ENCODE data around the gene APOC3. TPM values are rescaled to one million over a fixed set of nuclear protein-coding genes. Genes with fewer than 3 reads are reported as not detected.

APOC3 gene
- total and polyA plus RNA-seq, 2 of the 4 experiments (the other 2 are of a cell fraction): not detected

DNA sequence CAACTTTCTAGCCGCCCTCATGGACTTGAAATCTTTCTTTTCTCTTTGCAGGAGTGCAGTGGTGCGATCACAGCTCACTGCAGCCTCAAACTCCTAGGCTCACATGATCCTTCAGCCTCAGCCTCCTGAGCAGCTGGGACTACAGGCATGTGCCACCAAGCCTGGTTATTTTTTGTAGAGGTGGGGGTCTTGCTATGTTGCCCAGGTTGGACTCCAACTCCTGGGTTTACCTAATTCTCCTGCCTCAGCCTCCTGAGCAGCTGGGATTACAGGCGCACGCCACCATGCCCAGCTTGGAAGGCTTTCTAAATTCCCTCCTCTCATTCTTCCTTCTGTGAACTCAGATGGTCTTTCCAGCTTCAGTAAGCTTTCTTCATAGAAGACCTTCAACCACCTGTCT is 12.4 kb downstream of the APOC3 start:
- H3K9ac ChIP-seq (ENCODE audit: low read depth, low read length): no peak overlapping the region
- no peak overlapping the region for H3K14ac ChIP-seq (replicated peaks; ENCODE audit: low read depth, low read length)
- H3K27me3 ChIP-seq (ENCODE audit: control insufficient read depth, insufficient read depth, low read length): no peaks in the 10 kb centered on the region
- POLR2A ChIA-PET (ENCODE audit: unreplicated experiment): no interaction called here
- no peak overlapping the region for H2AK9ac ChIP-seq (replicated peaks; ENCODE audit: low read depth, low read length, poor library complexity)
- H3K36me3 ChIP-seq (ENCODE audit: control insufficient read depth, insufficient read depth, low read length): peaks cover 27% of the 10 kb centered on the region
- peaks cover under 1% of the 10 kb centered on the region; the same call in 1 of the 2 replicates for H3K9me1 ChIP-seq (ENCODE audit: insufficient read depth, low read length)
- H2BK5ac ChIP-seq (ENCODE audit: low read depth, low read length, poor library complexity, severe bottlenecking): no peak overlapping the region
- no peak overlapping the region for H4K5ac ChIP-seq (ENCODE audit: low read depth, low read length)
- no peak overlapping the region for H2AK5ac ChIP-seq (ENCODE audit: low read depth, low read length)
- H3K56ac ChIP-seq (ENCODE audit: extremely low read depth, insufficient read depth, low read length): no peak overlapping the region
- no peak overlapping the region for H3K23ac ChIP-seq (ENCODE audit: low read depth, low read length)
- dilution Hi-C loops (cut with HindIII; ENCODE audit: low sequenced_read_pairs, unreplicated experiment): no loop called here
- WGBS, 2 experiments (ENCODE audit: extremely low coverage in 2 of 2, insufficient read length in 1 of 2): 100% methylated on average over 1 of the region's 4 CpGs; no CpG with 5 or more reads in 1 of the 2 experiments
- no peak overlapping the region for H3K27ac ChIP-seq (ENCODE audit: insufficient read depth, low read length)
- H2BK120ac ChIP-seq (ENCODE audit: low read depth, low read length): no peak overlapping the region
- no peak overlapping the region for H3K4me2 ChIP-seq (ENCODE audit: low read depth, low read length)
- no peak overlapping the region for H4K91ac ChIP-seq (ENCODE audit: insufficient read depth, low read depth, low read length)
- no peaks in the 10 kb centered on the region for H4K20me1 ChIP-seq (ENCODE audit: insufficient read depth, low read length)
- no peaks in the 10 kb centered on the region for H3K79me1 ChIP-seq (ENCODE audit: low read depth in 1 of 2, low read length in 2 of 2)
- no peak overlapping the region for H2BK15ac ChIP-seq (ENCODE audit: low read depth, low read length)
- H2BK20ac ChIP-seq (ENCODE audit: low read depth, low read length): no peak overlapping the region
- in situ Hi-C loops (cut with MboI; ENCODE audit: low sequenced_read_pairs): no loop called here
- no peaks in the 10 kb centered on the region for H3K9me3 ChIP-seq (ENCODE audit: control insufficient read depth, insufficient read depth, low read length)
- H2AFZ ChIP-seq (replicated peaks; ENCODE audit: low read length, poor library complexity): no peak overlapping the region
- no TSS peak for BruUV-seq (replicated peaks)
- H3K4me1 ChIP-seq (ENCODE audit: control insufficient read depth, insufficient read depth, low read length): no peaks in the 10 kb centered on the region
- no peak overlapping the region for H4K8ac ChIP-seq (ENCODE audit: low read depth in 2 of 2, low read length in 2 of 2)
- no peak overlapping the region for H3K18ac ChIP-seq (ENCODE audit: low read depth, low read length)
- DNase-seq (no peak), ATAC-seq (ENCODE audit: low read depth) (no peak)
- no peak overlapping the region for H3K4ac ChIP-seq (ENCODE audit: low read depth, low read length)
- TF ChIP-seq FOS (IDR thresholded peaks at IDR 0.05; ENCODE audit: low read depth, low read length) (no peak), POLR2A (IDR thresholded peaks at IDR 0.05; ENCODE audit: low read depth, low read length) (no peak), CTCF (conservative IDR thresholded peaks at IDR 0.05; ENCODE audit: low read depth, low read length) (no peak), BHLHE40 (IDR thresholded peaks at IDR 0.05; ENCODE audit: low read depth, low read length) (no peak), CEBPB (IDR thresholded peaks at IDR 0.05; ENCODE audit: low read depth, low read length) (no peak), USF2 (IDR thresholded peaks at IDR 0.05; ENCODE audit: low read depth, low read length) (no peak), MXI1 (IDR thresholded peaks at IDR 0.05; ENCODE audit: borderline replicate concordance, low read depth, low read length) (no peak), MAZ (IDR thresholded peaks at IDR 0.05; ENCODE audit: borderline replicate concordance, low read depth, low read length) (no peak), RAD21 (IDR thresholded peaks at IDR 0.05; ENCODE audit: low read length) (no peak), NFE2L2 (IDR thresholded peaks at IDR 0.05; ENCODE audit: low read depth, low read length) (no peak), ELK1 (IDR thresholded peaks at IDR 0.05; ENCODE audit: borderline replicate concordance, low read depth, low read length) (no peak), CHD1 (IDR thresholded peaks at IDR 0.05; ENCODE audit: low read depth, low read length) (no peak), RFX5 (IDR thresholded peaks at IDR 0.05; ENCODE audit: low read depth, low read length) (no peak)
- CTCF ChIA-PET: no interaction called here
- H3K4me3 ChIP-seq (ENCODE audit: insufficient read depth, low read depth, low read length): no peak overlapping the region
- intact Hi-C loops (cut with micrococcal nuclease): no loop called here
